A673 (cell line): ENCODE data around the gene SLC18B1. TPM values are rescaled to one million over a fixed set of nuclear protein-coding genes. Genes with fewer than 3 reads are reported as not detected.

Experiments used
- BruUV-seq: library from RNA; stranded (reverse); fragments of 400-500 nt; replicated peaks from 2 replicates; lab custom pipeline; 2021; lab: Mats Ljungman, UMichigan
- CTCF ChIA-PET: fragments of 300-600 bp; sonication (Branson Sonifier 250); formaldehyde crosslinking; loops from one replicate; lab custom pipeline; 2022; ENCODE audit warnings: antibody characterized with exemption; lab: Charles Lee
- POLR2A ChIA-PET: fragments of 300-600 bp; sonication (Branson Sonifier 250); formaldehyde crosslinking; loops from one replicate; lab custom pipeline; 2022; ENCODE audit warnings: antibody characterized with exemption; ENCODE audit not compliant: low non-redundant PET; lab: Charles Lee
- DNase-seq: peaks from one replicate; pipeline ENCODE4 v3.0.0-alpha.2; 2015; ENCODE audit warnings: low spot score
- H3K27ac ChIP-seq: fragments of 200-600 bp; sonication (generic); 2 replicates; pipeline ENCODE4 v1.5.1; 2016; ENCODE audit warnings: mixed run types, low read depth, mild to moderate bottlenecking, mixed read lengths, antibody characterized with exemption, low read length; ENCODE audit not compliant: poor library complexity, severe bottlenecking
- H3K27me3 ChIP-seq: fragments of 200-600 bp; sonication (generic); replicated peaks from 2 replicates; pipeline ENCODE4 v1.6.1; 2017; ENCODE audit warnings: mixed run types, low read depth, mild to moderate bottlenecking, mixed read lengths, antibody characterized with exemption, low read length; ENCODE audit not compliant: insufficient read depth, poor library complexity
- H3K36me3 ChIP-seq: fragments of 200-600 bp; sonication (generic); 2 replicates; pipeline ENCODE4 v1.6.1; 2016; ENCODE audit warnings: mixed run types, mild to moderate bottlenecking, mixed read lengths, antibody characterized with exemption, low read length; ENCODE audit not compliant: insufficient read depth, poor library complexity, severe bottlenecking
- H3K4me1 ChIP-seq: fragments of 200-600 bp; sonication (generic); 2 replicates; pipeline ENCODE4 v1.6.1; 2017; ENCODE audit warnings: mixed run types, mild to moderate bottlenecking, mixed read lengths, antibody characterized with exemption, low read length; ENCODE audit not compliant: insufficient read depth, poor library complexity, severe bottlenecking
- H3K4me3 ChIP-seq: fragments of 200-600 bp; sonication (generic); 2 replicates; pipeline ENCODE4 v1.5.1; 2016; ENCODE audit warnings: low read depth, mixed run types, mild to moderate bottlenecking, mixed read lengths, low read length; ENCODE audit not compliant: poor library complexity, severe bottlenecking
- H3K9me3 ChIP-seq: fragments of 200-600 bp; sonication (generic); 2 replicates; pipeline ENCODE4 v1.6.1; 2016; ENCODE audit warnings: mixed run types, low read depth, mild to moderate bottlenecking, mixed read lengths, antibody characterized with exemption, low read length; ENCODE audit not compliant: poor library complexity, severe bottlenecking
- CTCF ChIP-seq: fragments of 300-800, 200-600 bp; sonication (generic); conservative IDR thresholded peaks from 2 replicates; pipeline ENCODE4 v1.5.1; 2017; ENCODE audit warnings: low read depth, mild to moderate bottlenecking, antibody characterized with exemption, low read length, moderate library complexity, mixed read lengths
- EZH2 ChIP-seq: fragments of 200-600 bp; sonication (generic); IDR thresholded peaks from 2 replicates; pipeline ENCODE4 v1.6.1; 2017; ENCODE audit warnings: borderline replicate concordance, low read depth, mild to moderate bottlenecking, mixed read lengths, antibody characterized with exemption, low read length; ENCODE audit not compliant: poor library complexity, severe bottlenecking
- intact Hi-C: fragments of 100-400 bp; cut with micrococcal nuclease; formaldehyde crosslinking; loops from one replicate; pipeline ENCODE4 v1.10.0; 2022; ENCODE audit not compliant: unreplicated experiment
- total RNA-seq: library from RNA; stranded (reverse); gene quantifications from 2 replicates; pipeline ENCODE4 v1.2.3, GENCODE V29; 2021

Gene SLC18B1
- total RNA-seq, 1 experiment from 2014 or later: 25.2 TPM

GRCh38 chr6:132832891-132833290 is 34.5 kb upstream of the SLC18B1 start:
- H3K9me3 ChIP-seq: no peaks in the 10 kb centered on the region
- intact Hi-C loops: loop anchor here (10.0 kb wide), 1 partner anchor 352 kb away; no protein-coding TSS in a partner anchor
- H3K36me3 ChIP-seq: no peaks in the 10 kb centered on the region
- ChIA-PET CTCF (no interaction called here), POLR2A (no interaction called here)
- no peak for TF ChIP-seq EZH2
- TF ChIP-seq CTCF: no peak
- H3K27ac ChIP-seq: no peak overlapping the region
- H3K27me3 ChIP-seq: no peaks in the 10 kb centered on the region
- no peak overlapping the region for H3K4me3 ChIP-seq
- no TSS peak for BruUV-seq
- DNase-seq: no peak
- no peaks in the 10 kb centered on the region for H3K4me1 ChIP-seq

- no peaks in the 10 kb centered on the region for H3K27me3 ChIP-seq
- H3K9me3 ChIP-seq: no peaks in the 10 kb centered on the region
- intact Hi-C loops: loop anchor here (1.0 to 10.0 kb wide), 4 partner anchors 133 to 724 kb away; no protein-coding TSS in a partner anchor
- ChIA-PET POLR2A (no interaction called here), CTCF (interaction anchor here (0.6 to 1.4 kb wide), 3 partner anchors 17 to 1114 kb away, joined by 4 to 7 read pairs (median 6); no protein-coding TSS in a partner anchor)
- peak; percentile 64 for DNase-seq
- no peak for TF ChIP-seq EZH2
- TF ChIP-seq CTCF: peak; percentile 66
- H3K4me1 ChIP-seq: no peaks in the 10 kb centered on the region
- BruUV-seq: no TSS peak
- H3K27ac ChIP-seq: no peak overlapping the region
- H3K36me3 ChIP-seq: no peaks in the 10 kb centered on the region
- H3K4me3 ChIP-seq: no peak overlapping the region
Observed at GRCh38 chr6:132830334-132830751, 31.9 kb upstream of the SLC18B1 start.

GRCh38 chr6:132820629-132821381 is 22.4 kb upstream of the SLC18B1 start:
- BruUV-seq: no TSS peak
- peaks cover 39% of the 10 kb centered on the region for H3K36me3 ChIP-seq
- H3K4me1 ChIP-seq: peaks cover 10% of the 10 kb centered on the region
- ChIA-PET CTCF (interaction anchor here (0.6 to 0.7 kb wide), 2 partner anchors 8 to 154 kb away, joined by 3 to 4 read pairs; no protein-coding TSS in a partner anchor), POLR2A (interaction anchor here (0.7 kb wide), 1 partner anchor 22 kb away, joined by 6 read pairs; no protein-coding TSS in a partner anchor)
- H3K9me3 ChIP-seq: no peaks in the 10 kb centered on the region
- peak overlapping the region; percentile 47 for H3K27ac ChIP-seq
- intact Hi-C loops: loop anchor here (5.0 kb wide), 1 partner anchor 154 kb away; no protein-coding TSS in a partner anchor
- H3K27me3 ChIP-seq: no peaks in the 10 kb centered on the region
- TF ChIP-seq EZH2: no peak
- TF ChIP-seq CTCF: no peak
- DNase-seq: no peak
- H3K4me3 ChIP-seq: no peak overlapping the region
